Mucosa of stomach (tissue), 1 donor: ENCODE measurements around the gene ITGB1BP2.
"Not testable (repeated sequence)": the region's sequence is repeated elsewhere in the genome, so short reads cannot be mapped to it uniquely, and the experiment has no call there.

Experiments
- H3K27me3 ChIP-seq: one replicate; pipeline ENCODE4 v1.7.0; 2013; ENCODE audit warnings: mild to moderate bottlenecking, low read length; ENCODE audit not compliant: control insufficient read depth, insufficient read depth
- H3K36me3 ChIP-seq: one replicate; pipeline ENCODE4 v1.7.0; 2013; ENCODE audit warnings: low read length; ENCODE audit not compliant: control insufficient read depth, insufficient read depth
- H3K4me1 ChIP-seq: one replicate; pipeline ENCODE4 v1.7.0; 2013; ENCODE audit warnings: mild to moderate bottlenecking, low read length; ENCODE audit not compliant: control insufficient read depth, insufficient read depth
- H3K4me3 ChIP-seq: one replicate; pipeline ENCODE4 v1.7.0; 2013; ENCODE audit warnings: low read length
- H3K9ac ChIP-seq: one replicate; pipeline ENCODE4 v1.7.0; 2013; ENCODE audit warnings: mild to moderate bottlenecking, low read length, moderate library complexity
- H3K9me3 ChIP-seq: one replicate; pipeline ENCODE4 v1.7.0; 2013; ENCODE audit warnings: mild to moderate bottlenecking, low read length, moderate library complexity; ENCODE audit not compliant: control insufficient read depth
- donor health status: Pancreatic carcinoma.

ITGB1BP2 gene

GRCh38 chrX:71320126-71320525 lies 18.6 kb downstream of the ITGB1BP2 start:
- Histone ChIP-seq H3K4me1 (no peaks in the 10 kb centered on the region), H3K4me3 (no peak overlapping the region), H3K9ac (no peak overlapping the region), H3K27me3 (no peaks in the 10 kb centered on the region), H3K9me3 (no peaks in the 10 kb centered on the region), H3K36me3 (no peaks in the 10 kb centered on the region)

GRCh38 chrX:71321731-71322130 lies 20.2 kb downstream of the ITGB1BP2 start:
- H3K36me3 ChIP-seq, result no peaks in the 10 kb centered on the region
- no peak overlapping the region for H3K4me3 ChIP-seq
- H3K27me3 ChIP-seq, result no peaks in the 10 kb centered on the region
- no peaks in the 10 kb centered on the region for H3K9me3 ChIP-seq
- no peak overlapping the region for H3K9ac ChIP-seq
- H3K4me1 ChIP-seq, result no peaks in the 10 kb centered on the region

DNA sequence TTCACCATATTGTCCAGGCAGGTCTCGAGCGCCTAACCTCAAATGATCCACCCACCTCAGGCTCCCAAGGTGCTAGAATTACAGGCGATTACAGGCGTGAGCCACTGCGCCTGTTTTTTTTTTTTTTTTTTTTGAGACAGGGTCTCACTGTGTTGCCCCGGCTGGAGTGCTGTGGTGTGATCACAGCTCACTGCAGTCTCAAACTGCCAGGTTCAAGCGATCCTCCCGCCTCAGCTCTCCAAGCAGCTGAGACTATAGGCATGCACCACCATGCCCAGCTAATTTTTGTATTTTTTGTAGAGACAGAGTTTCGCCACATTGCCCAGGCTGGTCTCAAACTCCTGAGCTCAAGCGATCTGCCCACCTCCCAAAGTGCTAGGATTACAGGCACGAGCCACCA lies 22.9 kb downstream of the ITGB1BP2 start:
- H3K4me1 ChIP-seq, H3K9me3 ChIP-seq, H3K36me3 ChIP-seq, H3K4me3 ChIP-seq, H3K27me3 ChIP-seq, H3K9ac ChIP-seq: not testable (repeated sequence)

DNA sequence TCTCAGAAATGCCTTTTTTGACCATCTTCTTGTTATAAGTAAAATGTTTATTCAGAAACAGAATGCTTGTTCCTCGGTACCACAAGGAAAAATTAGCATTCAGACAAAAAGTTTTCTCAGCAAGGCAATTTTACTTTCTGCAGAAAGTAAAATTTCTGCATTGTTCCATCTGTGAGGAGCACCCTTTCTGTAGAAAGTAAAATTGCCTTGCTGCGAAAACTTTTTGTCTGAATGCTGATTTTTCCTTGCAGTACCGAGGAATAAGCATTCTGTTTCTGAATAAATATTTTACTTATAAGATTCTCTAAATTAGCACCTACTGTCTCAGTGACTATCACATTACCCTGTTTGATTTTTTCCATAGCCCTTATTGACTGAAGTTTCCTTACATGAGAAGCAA lies 24.8 kb downstream of the ITGB1BP2 start:
- H3K9ac ChIP-seq, result no peak overlapping the region
- no peaks in the 10 kb centered on the region for H3K9me3 ChIP-seq
- H3K4me3 ChIP-seq, result no peak overlapping the region
- H3K27me3 ChIP-seq, result no peaks in the 10 kb centered on the region
- H3K4me1 ChIP-seq, result no peaks in the 10 kb centered on the region
- H3K36me3 ChIP-seq, result no peaks in the 10 kb centered on the region

DNA sequence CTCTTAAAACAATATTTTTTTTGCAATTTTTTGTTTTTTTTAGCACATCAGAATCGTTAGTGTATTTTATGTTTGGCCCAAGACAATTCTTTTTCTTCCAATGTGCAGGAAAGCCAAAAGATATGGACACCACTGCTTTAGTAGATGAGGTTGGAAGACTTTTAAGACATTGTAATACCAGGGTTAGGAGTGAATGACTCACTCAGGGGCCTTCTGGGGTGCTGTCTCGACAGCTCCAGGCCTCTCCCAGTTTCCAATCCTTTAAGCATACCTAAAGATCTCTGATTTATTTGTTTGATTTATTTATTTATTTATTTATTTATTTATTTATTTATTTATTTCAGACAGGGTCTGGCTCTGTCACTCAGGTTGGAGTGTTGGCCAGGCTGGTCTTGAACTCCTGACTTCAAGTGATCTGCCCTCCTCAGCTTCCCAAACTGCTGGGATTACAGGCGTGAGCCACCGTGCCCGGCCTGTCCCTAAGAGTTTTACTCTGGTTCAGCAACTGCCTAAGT lies 47.7 kb downstream of the ITGB1BP2 start:
- H3K4me1 ChIP-seq, H3K36me3 ChIP-seq, H3K4me3 ChIP-seq, H3K9ac ChIP-seq, H3K9me3 ChIP-seq, H3K27me3 ChIP-seq: not testable (repeated sequence)

GRCh38 chrX:71349867-71350266 lies 48.3 kb downstream of the ITGB1BP2 start:
- H3K9ac ChIP-seq, H3K9me3 ChIP-seq, H3K4me1 ChIP-seq, H3K4me3 ChIP-seq, H3K27me3 ChIP-seq, H3K36me3 ChIP-seq: not testable (repeated sequence)

DNA sequence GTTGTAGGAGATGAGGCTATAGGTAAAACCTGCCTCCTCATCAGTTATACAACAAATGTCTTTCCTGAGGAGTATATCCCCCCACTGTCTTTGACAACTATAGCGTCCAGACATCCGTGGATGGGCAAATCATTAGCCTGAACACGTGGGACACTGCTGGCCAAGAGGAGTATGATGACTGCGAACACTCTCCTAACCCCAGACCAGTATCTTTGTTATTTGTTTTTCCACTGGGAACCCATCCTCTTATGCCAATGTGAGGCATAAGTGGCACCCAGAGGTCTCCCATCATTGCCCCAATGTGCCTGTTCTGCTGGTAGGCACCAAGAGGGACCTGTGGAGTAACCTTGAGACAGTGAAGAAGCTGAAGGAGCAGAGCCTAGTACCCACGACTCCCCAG lies 50.9 kb downstream of the ITGB1BP2 start:
- not testable (repeated sequence) for H3K27me3 ChIP-seq, H3K9ac ChIP-seq, H3K4me1 ChIP-seq, H3K9me3 ChIP-seq, H3K36me3 ChIP-seq, H3K4me3 ChIP-seq
